ENCODE data around the gene SACM1L.

The SACM1L gene

DNA sequence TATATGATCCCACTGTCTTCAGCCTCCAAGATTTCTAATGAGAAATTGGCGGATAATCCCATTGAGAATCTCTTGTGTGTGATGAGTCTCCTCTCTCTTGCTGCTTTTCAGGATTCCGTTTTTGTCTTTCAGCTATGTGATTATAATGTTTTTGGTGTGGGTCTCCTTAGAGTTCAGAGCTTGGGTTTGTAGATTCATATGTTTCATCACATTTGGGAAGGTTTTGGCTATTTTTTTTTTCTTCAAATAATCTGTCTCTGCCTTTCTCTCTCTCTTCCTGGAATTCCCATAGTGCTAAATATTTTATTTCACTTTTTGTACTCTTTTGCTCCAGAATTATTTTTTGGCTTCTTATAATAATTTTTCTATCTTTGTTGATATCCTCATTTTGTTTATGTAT lies 40.4 kb downstream of the SACM1L start:
- Histone ChIP-seq H3K9ac (ENCODE audit: low read depth, low read length, poor library complexity, severe bottlenecking) (no peak overlapping the region), H2AFZ (ENCODE audit: low read length) (no peak overlapping the region), H3K9me3 (ENCODE audit: insufficient read depth, low read depth, low read length) (no peaks in the 10 kb centered on the region), H3K4me1 (ENCODE audit: insufficient read depth, low read length, poor library complexity, severe bottlenecking) (no peaks in the 10 kb centered on the region), H3K36me3 (ENCODE audit: insufficient read depth, low read length) (peaks cover 76% of the 10 kb centered on the region), H4K20me1 (ENCODE audit: insufficient read depth, low read length, poor library complexity, severe bottlenecking) (peaks cover 30% of the 10 kb centered on the region), H3K9me2 (replicated peaks; ENCODE audit: low read depth, low read length) (no peaks in the 10 kb centered on the region), H3K4me2 (ENCODE audit: low read depth, low read length, poor library complexity, severe bottlenecking) (no peak overlapping the region), H3K27me3 (ENCODE audit: insufficient read depth, low read length, poor library complexity, severe bottlenecking) (no peaks in the 10 kb centered on the region), H3F3A (ENCODE audit: low read depth) (no peaks in the 10 kb centered on the region), H3K79me2 (ENCODE audit: insufficient read depth, low read length) (peaks cover 36% of the 10 kb centered on the region), H3K4me3 (ENCODE audit: low read length, poor library complexity, severe bottlenecking) (no peak overlapping the region)
- no peak for TF ChIP-seq EZH2phosphoT487 (IDR thresholded peaks at IDR 0.05; ENCODE audit: borderline replicate concordance)
- TF ChIP-seq, protein P1, sequence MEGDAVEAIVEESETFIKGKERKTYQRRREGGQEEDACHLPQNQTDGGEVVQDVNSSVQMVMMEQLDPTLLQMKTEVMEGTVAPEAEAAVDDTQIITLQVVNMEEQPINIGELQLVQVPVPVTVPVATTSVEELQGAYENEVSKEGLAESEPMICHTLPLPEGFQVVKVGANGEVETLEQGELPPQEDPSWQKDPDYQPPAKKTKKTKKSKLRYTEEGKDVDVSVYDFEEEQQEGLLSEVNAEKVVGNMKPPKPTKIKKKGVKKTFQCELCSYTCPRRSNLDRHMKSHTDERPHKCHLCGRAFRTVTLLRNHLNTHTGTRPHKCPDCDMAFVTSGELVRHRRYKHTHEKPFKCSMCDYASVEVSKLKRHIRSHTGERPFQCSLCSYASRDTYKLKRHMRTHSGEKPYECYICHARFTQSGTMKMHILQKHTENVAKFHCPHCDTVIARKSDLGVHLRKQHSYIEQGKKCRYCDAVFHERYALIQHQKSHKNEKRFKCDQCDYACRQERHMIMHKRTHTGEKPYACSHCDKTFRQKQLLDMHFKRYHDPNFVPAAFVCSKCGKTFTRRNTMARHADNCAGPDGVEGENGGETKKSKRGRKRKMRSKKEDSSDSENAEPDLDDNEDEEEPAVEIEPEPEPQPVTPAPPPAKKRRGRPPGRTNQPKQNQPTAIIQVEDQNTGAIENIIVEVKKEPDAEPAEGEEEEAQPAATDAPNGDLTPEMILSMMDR (conservative IDR thresholded peaks at IDR 0.05; ENCODE audit: low read length), result no peak

DNA sequence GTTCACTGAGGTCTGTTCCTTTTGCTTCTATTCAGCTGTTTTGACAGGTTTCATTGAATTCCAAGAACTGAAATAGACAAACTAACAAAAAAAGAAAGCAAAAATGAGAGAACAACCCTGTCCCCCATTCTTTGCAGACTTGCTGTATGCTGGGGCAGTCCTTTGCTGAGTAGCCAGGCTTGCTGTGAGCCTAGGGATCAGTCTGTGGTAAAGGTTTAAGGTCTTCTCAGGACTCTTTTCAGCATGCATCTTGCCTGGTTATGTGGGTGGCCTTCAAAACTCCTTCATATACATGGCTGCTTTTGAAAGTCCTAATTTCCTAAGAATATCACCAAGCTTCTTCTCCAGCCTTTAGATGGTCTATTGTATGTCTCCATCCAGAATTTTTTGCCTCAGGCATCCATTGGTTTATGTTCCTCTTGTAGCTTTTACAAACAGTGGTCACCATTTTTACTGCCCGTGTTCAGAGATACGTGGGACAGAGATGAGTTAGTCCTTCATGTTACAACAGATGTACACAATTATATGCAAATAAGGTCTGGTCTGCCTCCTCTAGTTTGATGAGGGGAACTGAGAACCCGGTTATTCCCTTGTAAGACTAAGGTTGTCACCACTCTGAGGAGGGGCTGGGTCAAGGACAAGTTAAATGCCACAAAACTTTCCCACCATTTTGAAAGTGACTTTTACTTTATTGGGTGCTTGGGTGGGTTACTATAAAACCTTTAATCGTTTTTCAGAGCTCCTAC lies 41.4 kb downstream of the SACM1L start:
- Histone ChIP-seq H3K9ac (ENCODE audit: low read depth, low read length, poor library complexity, severe bottlenecking) (no peak overlapping the region), H3F3A (ENCODE audit: low read depth) (no peaks in the 10 kb centered on the region), H3K27me3 (ENCODE audit: insufficient read depth, low read length, poor library complexity, severe bottlenecking) (no peaks in the 10 kb centered on the region), H3K9me3 (ENCODE audit: insufficient read depth, low read depth, low read length) (no peaks in the 10 kb centered on the region), H3K4me1 (ENCODE audit: insufficient read depth, low read length, poor library complexity, severe bottlenecking) (no peaks in the 10 kb centered on the region), H4K20me1 (ENCODE audit: insufficient read depth, low read length, poor library complexity, severe bottlenecking) (peaks cover 30% of the 10 kb centered on the region), H3K9me2 (replicated peaks; ENCODE audit: low read depth, low read length) (no peaks in the 10 kb centered on the region), H3K36me3 (ENCODE audit: insufficient read depth, low read length) (peaks cover 76% of the 10 kb centered on the region), H3K79me2 (ENCODE audit: insufficient read depth, low read length) (peaks cover 33% of the 10 kb centered on the region), H3K4me2 (ENCODE audit: low read depth, low read length, poor library complexity, severe bottlenecking) (no peak overlapping the region), H3K4me3 (ENCODE audit: low read length, poor library complexity, severe bottlenecking) (no peak overlapping the region), H2AFZ (ENCODE audit: low read length) (no peak overlapping the region)
- TF ChIP-seq, protein P1 (conservative IDR thresholded peaks at IDR 0.05; ENCODE audit: low read length), result no peak
- TF ChIP-seq EZH2phosphoT487 (IDR thresholded peaks at IDR 0.05; ENCODE audit: borderline replicate concordance), result no peak

DNA sequence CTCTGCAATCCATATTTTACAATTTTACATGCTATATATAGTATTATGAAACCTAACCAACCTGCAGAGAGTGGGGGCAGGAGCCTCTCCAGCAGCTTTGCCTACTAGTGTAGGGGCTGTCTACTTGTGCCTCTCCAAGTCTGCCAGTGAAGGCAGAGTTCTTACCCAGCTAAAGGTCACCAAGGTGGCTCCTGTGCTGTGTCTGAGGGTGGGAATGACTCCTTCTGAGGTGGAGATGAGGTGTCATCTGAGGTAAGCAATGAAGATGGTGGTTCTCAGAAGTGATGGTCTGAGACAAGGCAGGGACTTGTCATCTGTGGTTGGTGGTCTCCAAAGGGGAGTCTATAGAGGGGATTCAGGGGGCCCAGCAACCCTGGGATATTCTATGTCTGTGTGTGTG lies 47.5 kb downstream of the SACM1L start:
- TF ChIP-seq, protein P1 (conservative IDR thresholded peaks at IDR 0.05; ENCODE audit: low read length), result no peak
- TF ChIP-seq EZH2phosphoT487 (IDR thresholded peaks at IDR 0.05; ENCODE audit: borderline replicate concordance), result no peak
- no peaks in the 10 kb centered on the region for H3K9me3 ChIP-seq (ENCODE audit: insufficient read depth, low read depth, low read length)

More for the DNA sequence above, 47.5 kb downstream of the SACM1L start:
- Histone ChIP-seq H3F3A (ENCODE audit: low read depth) (no peaks in the 10 kb centered on the region), H3K4me3 (ENCODE audit: low read length, poor library complexity, severe bottlenecking) (no peak overlapping the region), H4K20me1 (ENCODE audit: insufficient read depth, low read length, poor library complexity, severe bottlenecking) (no peaks in the 10 kb centered on the region), H3K9ac (ENCODE audit: low read depth, low read length, poor library complexity, severe bottlenecking) (no peak overlapping the region), H2AFZ (ENCODE audit: low read length) (no peak overlapping the region), H3K9me2 (replicated peaks; ENCODE audit: low read depth, low read length) (no peaks in the 10 kb centered on the region), H3K4me2 (ENCODE audit: low read depth, low read length, poor library complexity, severe bottlenecking) (no peak overlapping the region), H3K27me3 (ENCODE audit: insufficient read depth, low read length, poor library complexity, severe bottlenecking) (no peaks in the 10 kb centered on the region), H3K79me2 (ENCODE audit: insufficient read depth, low read length) (no peaks in the 10 kb centered on the region; the same call in 1 of the 2 replicates), H3K36me3 (ENCODE audit: insufficient read depth, low read length) (peaks cover 96% of the 10 kb centered on the region), H3K4me1 (ENCODE audit: insufficient read depth, low read length, poor library complexity, severe bottlenecking) (peaks cover 9% of the 10 kb centered on the region)
